IMR-90 (cell line): ENCODE data around the gene GOLGA1. TPM values are rescaled to one million over a fixed set of nuclear protein-coding genes. Genes with fewer than 3 reads are reported as not detected.

Experiments
- ATAC-seq: fragments of 200-7000 bp; cut with Tn5 transposase; 2 replicates; pipeline ENCODE4 v1.9.1; 2020; ENCODE audit warnings: low read depth, mild to moderate bottlenecking, moderate library complexity
- BruUV-seq: library from RNA; stranded (reverse); fragments of 400-500 nt; replicated peaks from 2 replicates; lab custom pipeline; 2021; lab: Mats Ljungman, UMichigan
- CTCF ChIA-PET: fragments of 300-600 bp; formaldehyde crosslinking; extraction: SDS; loops from one replicate; lab custom pipeline; 2021; ENCODE audit warnings: antibody characterized with exemption; lab: Yijun Ruan, JAX
- POLR2A ChIA-PET: fragments of 300-600 bp; sonication (Branson Sonifier 250); formaldehyde crosslinking; loops from one replicate; lab custom pipeline; 2022; ENCODE audit warnings: antibody characterized with exemption; ENCODE audit not compliant: unreplicated experiment; lab: Charles Lee
- DNase-seq: peaks from one replicate; pipeline ENCODE4 v3.0.0; 2013
- H2AFZ ChIP-seq: replicated peaks from 2 replicates; pipeline ENCODE3; 2013; ENCODE audit warnings: low read length, mild to moderate bottlenecking; ENCODE audit not compliant: poor library complexity
- H2AK5ac ChIP-seq: 2 replicates; pipeline ENCODE4 v1.6.1; 2013; ENCODE audit warnings: low read depth, low read length, inconsistent platforms
- H2AK9ac ChIP-seq: replicated peaks from 2 replicates; pipeline ENCODE3; 2013; ENCODE audit warnings: mild to moderate bottlenecking, low read depth, low read length, moderate library complexity; ENCODE audit not compliant: poor library complexity
- H2BK120ac ChIP-seq: 2 replicates; pipeline ENCODE4 v1.6.1; 2013; ENCODE audit warnings: low read depth, low read length, inconsistent platforms
- H2BK15ac ChIP-seq: 3 replicates; pipeline ENCODE4 v1.6.1; 2013; ENCODE audit warnings: low read depth, low read length, inconsistent platforms
- H2BK20ac ChIP-seq: 2 replicates; pipeline ENCODE4 v1.6.1; 2013; ENCODE audit warnings: low read depth, mild to moderate bottlenecking, inconsistent platforms, low read length, moderate library complexity
- H2BK5ac ChIP-seq: 2 replicates; pipeline ENCODE4 v1.6.1; 2013; ENCODE audit warnings: mild to moderate bottlenecking, low read depth, low read length, inconsistent platforms; ENCODE audit not compliant: poor library complexity, severe bottlenecking
- H3K14ac ChIP-seq: replicated peaks from 2 replicates; pipeline ENCODE4 v1.6.1; 2013; ENCODE audit warnings: low read depth, low read length, inconsistent platforms
- H3K18ac ChIP-seq: 2 replicates; pipeline ENCODE4 v1.6.1; 2013; ENCODE audit warnings: low read depth, low read length, control low read depth
- H3K23ac ChIP-seq: 2 replicates; pipeline ENCODE4 v1.6.1; 2013; ENCODE audit warnings: low read depth, low read length, inconsistent platforms
- H3K27ac ChIP-seq: 2 replicates; pipeline ENCODE4 v1.5.1; 2013; ENCODE audit warnings: mild to moderate bottlenecking, control low read depth, low read length; ENCODE audit not compliant: insufficient read depth
- H3K27me3 ChIP-seq: 2 replicates; pipeline ENCODE4 v1.6.1; 2013; ENCODE audit warnings: low read length; ENCODE audit not compliant: control insufficient read depth, insufficient read depth
- H3K36me3 ChIP-seq: 2 replicates; pipeline ENCODE4 v1.6.1; 2013; ENCODE audit warnings: low read length, mixed read lengths; ENCODE audit not compliant: control insufficient read depth, insufficient read depth
- H3K4ac ChIP-seq: 2 replicates; pipeline ENCODE4 v1.6.1; 2013; ENCODE audit warnings: low read depth, low read length, inconsistent platforms
- H3K4me1 ChIP-seq: 2 replicates; pipeline ENCODE4 v1.6.1; 2013; ENCODE audit warnings: low read length, mixed read lengths; ENCODE audit not compliant: control insufficient read depth, insufficient read depth
- H3K4me2 ChIP-seq: 2 replicates; pipeline ENCODE4 v1.6.1; 2013; ENCODE audit warnings: low read depth, mild to moderate bottlenecking, control low read depth, low read length, moderate library complexity
- H3K4me3 ChIP-seq: 2 replicates; pipeline ENCODE4 v1.5.1; 2013; ENCODE audit warnings: low read depth, mild to moderate bottlenecking, control low read depth, low read length, moderate library complexity; ENCODE audit not compliant: insufficient read depth
- H3K56ac ChIP-seq: 2 replicates; pipeline ENCODE4 v1.6.1; 2013; ENCODE audit warnings: low read length, inconsistent platforms; ENCODE audit not compliant: insufficient read depth; ENCODE audit errors: extremely low read depth
- H3K79me1 ChIP-seq, 2 experiments: 2 replicates each; pipeline ENCODE4 v1.6.1; 2013; ENCODE audit warnings: low read length in 2 of 2, inconsistent platforms in 1 of 2, low read depth in 1 of 2
- H3K9ac ChIP-seq: 2 replicates; pipeline ENCODE4 v1.6.1; 2013; ENCODE audit warnings: low read depth, low read length, control low read depth
- H3K9me1 ChIP-seq: 2 replicates; pipeline ENCODE4 v1.6.1; 2013; ENCODE audit warnings: low read length, inconsistent platforms; ENCODE audit not compliant: insufficient read depth
- H3K9me3 ChIP-seq: 2 replicates; pipeline ENCODE4 v1.6.1; 2013; ENCODE audit warnings: low read length; ENCODE audit not compliant: control insufficient read depth, insufficient read depth
- H4K20me1 ChIP-seq: 2 replicates; pipeline ENCODE4 v1.6.1; 2013; ENCODE audit warnings: low read length, inconsistent platforms; ENCODE audit not compliant: insufficient read depth
- H4K5ac ChIP-seq: 2 replicates; pipeline ENCODE4 v1.6.1; 2013; ENCODE audit warnings: mild to moderate bottlenecking, low read depth, low read length, control low read depth
- H4K8ac ChIP-seq, 2 experiments: 2 replicates each; pipeline ENCODE4 v1.6.1; 2013; ENCODE audit warnings: low read depth in 2 of 2, low read length in 2 of 2, control low read depth in 1 of 2, inconsistent platforms in 1 of 2
- H4K91ac ChIP-seq: 2 replicates; pipeline ENCODE4 v1.6.1; 2013; ENCODE audit warnings: low read depth, low read length, inconsistent platforms; ENCODE audit not compliant: insufficient read depth
- BHLHE40 ChIP-seq: fragments of 150-350 bp; IDR thresholded peaks from 2 replicates; pipeline ENCODE4 v1.6.1; 2016; ENCODE audit warnings: mild to moderate bottlenecking, low read depth, low read length
- CEBPB ChIP-seq: IDR thresholded peaks from 2 replicates; pipeline ENCODE4 v1.6.1; 2012; ENCODE audit warnings: low read depth, low read length, improper control_type of control experiment
- CHD1 ChIP-seq: IDR thresholded peaks from 2 replicates; pipeline ENCODE4 v1.6.1; 2012; ENCODE audit warnings: low read depth, low read length, improper control_type of control experiment
- ELK1 ChIP-seq: fragments of 150-350 bp; IDR thresholded peaks from 2 replicates; pipeline ENCODE4 v1.6.1; 2016; ENCODE audit warnings: low read depth, mild to moderate bottlenecking, low read length, moderate library complexity, borderline replicate concordance
- FOS ChIP-seq: fragments of 150-350 bp; IDR thresholded peaks from 2 replicates; pipeline ENCODE4 v1.6.1; 2016; ENCODE audit warnings: low read depth, low read length
- MAFK ChIP-seq: IDR thresholded peaks from 2 replicates; pipeline ENCODE4 v1.6.1; 2012; ENCODE audit warnings: low read depth, low read length, improper control_type of control experiment
- MAZ ChIP-seq: IDR thresholded peaks from 2 replicates; pipeline ENCODE4 v1.6.1; 2012; ENCODE audit warnings: low read depth, mild to moderate bottlenecking, low read length, improper control_type of control experiment, moderate library complexity, borderline replicate concordance
- MXI1 ChIP-seq: IDR thresholded peaks from 2 replicates; pipeline ENCODE4 v1.6.1; 2012; ENCODE audit warnings: low read depth, mild to moderate bottlenecking, low read length, moderate library complexity, borderline replicate concordance
- POLR2A ChIP-seq: IDR thresholded peaks from 2 replicates; pipeline ENCODE4 v1.6.1; 2012; ENCODE audit warnings: mild to moderate bottlenecking, low read depth, low read length
- RAD21 ChIP-seq: IDR thresholded peaks from 2 replicates; pipeline ENCODE4 v1.6.1; 2012; ENCODE audit warnings: low read length, improper control_type of control experiment
- RCOR1 ChIP-seq: IDR thresholded peaks from 2 replicates; pipeline ENCODE4 v1.6.1; 2012; ENCODE audit warnings: mild to moderate bottlenecking, low read length, improper control_type of control experiment; ENCODE audit not compliant: insufficient replicate concordance
- RFX5 ChIP-seq: IDR thresholded peaks from 2 replicates; pipeline ENCODE4 v1.8.0; 2012; ENCODE audit warnings: low read depth, mild to moderate bottlenecking, low read length, moderate library complexity
- SMC3 ChIP-seq: fragments of 150-350 bp; IDR thresholded peaks from 2 replicates; pipeline ENCODE4 v1.6.1; 2016; ENCODE audit warnings: low read depth, mild to moderate bottlenecking, antibody characterized with exemption, low read length, moderate library complexity
- WGBS, 2 experiments: methylation state at CpG; one replicate each; pipeline versions ENCODE4 v1.1.5 to v1.1.7; 2013; ENCODE audit warnings: missing lambda C conversion rate in 2 of 2; ENCODE audit not compliant: insufficient read length in 1 of 2; ENCODE audit errors: extremely low coverage in 2 of 2; 5-methylcytosine and 5-hydroxymethylcytosine counted together
- dilution Hi-C: fragments of 300-500 bp; cut with HindIII; formaldehyde crosslinking; loops from one replicate; pipeline ENCODE4 v1.14.3; 2018; ENCODE audit warnings: low sequenced_read_pairs; ENCODE audit not compliant: unreplicated experiment
- in situ Hi-C: fragments of 300-500 bp; cut with MboI; formaldehyde crosslinking; loops from 3 replicates; pipeline ENCODE4 v1.14.3; 2019; ENCODE audit warnings: low sequenced_read_pairs, inconsistent platforms, mixed read lengths
- intact Hi-C: fragments of 100-400 bp; cut with micrococcal nuclease; formaldehyde crosslinking; loops from 2 replicates; pipeline ENCODE4 v1.10.0; 2022
- polyA plus RNA-seq, 3 experiments: library from polyadenylated mRNA; depleted of rRNA; stranded (reverse); fragments of >200 nt; gene quantifications; 2 replicates each; pipeline ENCODE4 v1.2.3, GENCODE V29; 2012; ENCODE audit warnings: low replicate concordance in 1 of 3
- total RNA-seq: library from RNA; depleted of rRNA; stranded (reverse); fragments of >200 nt; gene quantifications from 2 replicates; pipeline ENCODE4 v1.2.3, GENCODE V29; 2012

Gene GOLGA1
- total and polyA plus RNA-seq, 2 of the 4 experiments (the other 2 are of a cell fraction) = 10.6 to 12.7 TPM

- H3K4ac ChIP-seq = no peak overlapping the region
- DNase-seq (no peak), ATAC-seq (no peak)
- intact Hi-C loops = no loop called here
- H3K18ac ChIP-seq = no peak overlapping the region
- H2BK15ac ChIP-seq = no peak overlapping the region
- no peak overlapping the region for H3K4me3 ChIP-seq
- no peak overlapping the region for H2BK120ac ChIP-seq
- no peak overlapping the region for H4K8ac ChIP-seq
- no peaks in the 10 kb centered on the region; the same call in 1 of the 2 replicates for H4K20me1 ChIP-seq
- TF ChIP-seq MAZ (no peak), ELK1 (no peak), MAFK (no peak), POLR2A (no peak), SMC3 (no peak), RAD21 (no peak), BHLHE40 (no peak), RFX5 (no peak), CEBPB (no peak), CHD1 (no peak), FOS (no peak), MXI1 (no peak), RCOR1 (no peak)
- ChIA-PET POLR2A (no interaction called here), CTCF (no interaction called here)
- no peak overlapping the region for H4K5ac ChIP-seq
- no peak overlapping the region for H2BK5ac ChIP-seq
- H2AFZ ChIP-seq = no peak overlapping the region
- no peak overlapping the region for H3K9ac ChIP-seq
- H2AK9ac ChIP-seq = no peak overlapping the region
- no peak overlapping the region for H3K14ac ChIP-seq
- in situ Hi-C loops = no loop called here
- H3K9me1 ChIP-seq = 0 out of 2 replicates have a peak, but pooled peaks cover 4% of the 10 kb centered on the region
- no peaks in the 10 kb centered on the region for H3K27me3 ChIP-seq
- H3K79me1 ChIP-seq = no peaks in the 10 kb centered on the region
- no peak overlapping the region for H3K56ac ChIP-seq
- H2AK5ac ChIP-seq = no peak overlapping the region
- no peak overlapping the region for H2BK20ac ChIP-seq
- H3K27ac ChIP-seq = no peak overlapping the region
- no peak overlapping the region for H3K4me2 ChIP-seq
- no peak overlapping the region for H4K91ac ChIP-seq
- dilution Hi-C loops = no loop called here
- no peak overlapping the region for H3K23ac ChIP-seq
- 100% methylated on average over 1 of the region's 13 CpGs; no CpG with 5 or more reads in 1 of the 2 experiments for WGBS, 2 experiments
- H3K4me1 ChIP-seq = no peaks in the 10 kb centered on the region
- no TSS peak for BruUV-seq
- H3K9me3 ChIP-seq = no peaks in the 10 kb centered on the region
- H3K36me3 ChIP-seq = peaks cover 58% of the 10 kb centered on the region
Measured at GRCh38 chr9:124889006-124889405, 51.9 kb downstream of the GOLGA1 start.
